SK-N-SH (cell line): ENCODE measurements around the gene LTBR. TPM values are rescaled to one million over a fixed set of nuclear protein-coding genes. Genes with fewer than 3 reads are reported as not detected.

Experiments
- CTCF ChIA-PET: fragments of 300-600, 350-600 bp; formaldehyde crosslinking; extraction: SDS; loops from one replicate; lab custom pipeline; 2021; lab: Yijun Ruan, JAX
- POLR2A ChIA-PET: fragments of 350-600 bp; sonication (Branson Sonifier 250); formaldehyde crosslinking; extraction: SDS; loops from one replicate; lab custom pipeline; 2020; ENCODE audit warnings: antibody characterized with exemption, inconsistent platforms; lab: Yijun Ruan, JAX
- DNase-seq: peaks from one replicate; pipeline ENCODE4 v3.0.0; 2012
- H2AFZ ChIP-seq: fragments of 200-600 bp; sonication (generic); 2 replicates; pipeline ENCODE4 v1.8.1; 2016; ENCODE audit warnings: antibody characterized with exemption, mild to moderate bottlenecking, low read depth
- H3F3A ChIP-seq: fragments of 200-600 bp; sonication (generic); replicated peaks from 2 replicates; pipeline ENCODE3; 2016; ENCODE audit warnings: antibody characterized with exemption, mild to moderate bottlenecking; ENCODE audit not compliant: insufficient read depth
- H3K27ac ChIP-seq, 2 experiments: fragments of 200-500 bp in 1 of 2; fragments of 200-600 bp in 1 of 2; sonication (Bioruptor generic) in 1 of 2; sonication (generic), shearing (Covaris generic) in 1 of 2; 2 replicates each; pipeline versions ENCODE4 v1.5.1 to v1.6.1; 2014 to 2016; ENCODE audit warnings: low read depth in 2 of 2, inconsistent platforms in 1 of 2, low read length in 1 of 2, mild to moderate bottlenecking in 1 of 2, mixed read lengths in 1 of 2
- H3K27me3 ChIP-seq: fragments of 200-600 bp; sonication (generic), shearing (Covaris generic); 2 replicates; pipeline ENCODE4 v1.6.1; 2016; ENCODE audit warnings: mixed run types; ENCODE audit not compliant: insufficient read depth
- H3K36me3 ChIP-seq, 2 experiments: fragments of 200-500 bp in 1 of 2; fragments of 200-600 bp in 1 of 2; sonication (Bioruptor generic) in 1 of 2; sonication (generic) in 1 of 2; replicated peaks in 1 of 2; 2 replicates each; pipeline versions ENCODE3 to v1.5.1; 2014 to 2016; ENCODE audit warnings: low read length in 1 of 2, mild to moderate bottlenecking in 1 of 2; ENCODE audit not compliant: insufficient read depth in 2 of 2, control insufficient read depth in 1 of 2
- H3K4me1 ChIP-seq, 2 experiments: fragments of 200-500 bp in 1 of 2; fragments of 200-600 bp in 1 of 2; sonication (Bioruptor generic) in 1 of 2; sonication (generic), shearing (Covaris generic) in 1 of 2; 2 replicates each; pipeline versions ENCODE4 v1.5.1 to v1.6.1; 2014 to 2016; ENCODE audit warnings: low read depth in 1 of 2, low read length in 1 of 2, mixed run types in 1 of 2; ENCODE audit not compliant: insufficient read depth in 2 of 2, control insufficient read depth in 1 of 2
- H3K4me2 ChIP-seq: fragments of 200-600 bp; sonication (generic), shearing (Covaris generic); 2 replicates; pipeline ENCODE4 v1.6.1; 2017; ENCODE audit warnings: mixed run types
- H3K4me3 ChIP-seq, 2 experiments: fragments of 200-500 bp in 1 of 2; fragments of 200-600 bp in 1 of 2; sonication (Bioruptor generic) in 1 of 2; sonication (generic), shearing (Covaris generic) in 1 of 2; 2 replicates each; pipeline versions ENCODE4 v1.5.1 to v1.8.1; 2014 to 2016; ENCODE audit warnings: low read depth in 2 of 2, inconsistent platforms in 1 of 2, low read length in 1 of 2, mild to moderate bottlenecking in 1 of 2, mixed read lengths in 1 of 2, moderate library complexity in 1 of 2
- H3K79me2 ChIP-seq: fragments of 200-600 bp; sonication (generic); 2 replicates; pipeline ENCODE4 v1.8.1; 2017; ENCODE audit warnings: mild to moderate bottlenecking; ENCODE audit not compliant: insufficient read depth
- H3K9ac ChIP-seq: fragments of 200-600 bp; sonication (generic); 2 replicates; pipeline ENCODE4 v1.6.1; 2017; ENCODE audit warnings: mixed run types
- H3K9me2 ChIP-seq: fragments of 200-600 bp; sonication (generic); 2 replicates; pipeline ENCODE4 v1.6.1; 2017; ENCODE audit warnings: mixed run types
- H3K9me3 ChIP-seq: fragments of 200-600 bp; sonication (generic); 2 replicates; pipeline ENCODE4 v1.6.1; 2017; ENCODE audit warnings: mixed run types, mild to moderate bottlenecking, moderate library complexity
- H4K20me1 ChIP-seq: fragments of 200-600 bp; sonication (generic); 2 replicates; pipeline ENCODE4 v1.6.1; 2017; ENCODE audit warnings: mild to moderate bottlenecking, mixed run types; ENCODE audit not compliant: insufficient read depth
- CHD2 ChIP-seq: fragments of 150-350 bp; IDR thresholded peaks from 2 replicates; pipeline ENCODE4 v1.6.1; 2018; ENCODE audit warnings: low read length; ENCODE audit not compliant: partially characterized antibody
- ELF1 ChIP-seq: IDR thresholded peaks from 2 replicates; pipeline ENCODE4 v1.4.0; 2012
- FOXJ3 ChIP-seq: sonication (generic); formaldehyde crosslinking; IDR thresholded peaks from 2 replicates; pipeline ENCODE4 v1.5.1; 2020; ENCODE audit warnings: mild to moderate bottlenecking, missing genetic modification reagents
- GABPA ChIP-seq: IDR thresholded peaks from 2 replicates; pipeline ENCODE4 v1.4.0; 2012; ENCODE audit warnings: low read depth, mild to moderate bottlenecking
- GATA2 ChIP-seq: sonication (generic); formaldehyde crosslinking; IDR thresholded peaks from 2 replicates; pipeline ENCODE4 v1.5.0; 2020; ENCODE audit warnings: mild to moderate bottlenecking, missing genetic modification reagents
- MXI1 ChIP-seq: IDR thresholded peaks from 2 replicates; pipeline ENCODE4 v1.6.1; 2012; ENCODE audit warnings: mild to moderate bottlenecking, low read depth, low read length, improper control_type of control experiment
- NRF1 ChIP-seq: IDR thresholded peaks from 2 replicates; pipeline ENCODE4 v1.6.1; 2012; ENCODE audit warnings: low read depth, mild to moderate bottlenecking, low read length
- POLR2AphosphoS5 ChIP-seq: IDR thresholded peaks from 2 replicates; pipeline ENCODE4 v1.6.1; 2012; ENCODE audit warnings: low read depth, low read length
- RAD21 ChIP-seq: IDR thresholded peaks from 2 replicates; pipeline ENCODE4 v1.6.1; 2012; ENCODE audit warnings: mild to moderate bottlenecking, low read length
- RFX5 ChIP-seq: IDR thresholded peaks from 2 replicates; pipeline ENCODE4 v1.6.1; 2012; ENCODE audit warnings: mild to moderate bottlenecking, improper control_type of control experiment, low read length
- SIN3A ChIP-seq: IDR thresholded peaks from 2 replicates; pipeline ENCODE4 v1.6.1; 2012; ENCODE audit warnings: low read depth, mild to moderate bottlenecking, low read length, moderate library complexity, borderline replicate concordance
- TAF1 ChIP-seq: IDR thresholded peaks from 2 replicates; pipeline ENCODE4 v1.6.1; 2012; ENCODE audit warnings: low read depth, mild to moderate bottlenecking, low read length, moderate library complexity, borderline replicate concordance
- TEAD4 ChIP-seq: IDR thresholded peaks from 2 replicates; pipeline ENCODE4 v1.4.0; 2012; ENCODE audit warnings: mild to moderate bottlenecking, borderline replicate concordance; ENCODE audit not compliant: insufficient read depth
- USF1 ChIP-seq: IDR thresholded peaks from 2 replicates; pipeline ENCODE4 v1.4.0; 2012; ENCODE audit warnings: low read depth, borderline replicate concordance
- YY1 ChIP-seq: IDR thresholded peaks from 2 replicates; pipeline ENCODE4 v1.4.0; 2012; ENCODE audit warnings: low read depth, mild to moderate bottlenecking
- ZBTB33 ChIP-seq: IDR thresholded peaks from 2 replicates; pipeline ENCODE4 v1.4.0; 2012; ENCODE audit warnings: low read depth, borderline replicate concordance
- whole genome bisulfite sequencing: methylation state at CpG from one replicate; pipeline ENCODE4 v1.1.6; 2017; ENCODE audit warnings: low lambda C conversion rate; 5-methylcytosine and 5-hydroxymethylcytosine counted together
- polyA plus RNA-seq, 3 experiments: library from polyadenylated mRNA; depleted of rRNA; stranded (reverse); fragments of >200 nt; gene quantifications; 2 replicates each; pipeline ENCODE4 v1.2.3, GENCODE V29; 2012
- TF ChIP-seq, protein P1 (sequence below): fragments of 150-350 bp; IDR thresholded peaks from 2 replicates; pipeline ENCODE4 v1.6.1; 2016; ENCODE audit warnings: mild to moderate bottlenecking, low read depth, low read length
- TF ChIP-seq, protein P2 (sequence below): IDR thresholded peaks from 2 replicates; pipeline ENCODE4 v1.4.0; 2012; ENCODE audit warnings: low read depth

LTBR gene
- polyA plus RNA-seq, 1 of the 3 experiments (the other 2 are of a cell fraction): 0.12 TPM

DNA sequence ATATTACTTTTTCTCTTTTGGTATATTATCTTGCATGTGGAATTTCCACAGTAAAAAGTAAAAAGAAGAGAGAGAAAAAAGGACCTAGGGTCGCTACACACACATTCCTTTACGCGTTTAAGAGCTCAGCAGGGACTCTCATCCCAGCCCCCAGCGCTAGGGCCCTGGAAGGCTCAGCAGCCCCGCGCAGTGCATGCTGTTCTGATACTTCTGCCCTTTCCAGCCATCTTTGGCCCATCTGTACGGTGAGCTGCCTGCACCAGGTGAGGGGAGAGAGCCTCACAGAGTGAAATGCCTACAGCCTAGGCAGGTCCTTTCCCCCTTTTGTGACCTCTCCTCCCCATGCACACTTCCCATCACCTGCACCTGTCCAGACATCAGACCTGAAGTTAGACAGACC lies 1.6 kb upstream of the LTBR start (continued):
- TF ChIP-seq TAF1 (no peak), TEAD4 (no peak)

GRCh38 chr12:6382982-6383381 lies 980 bp upstream of the LTBR start:
- Histone ChIP-seq H4K20me1 (no peaks in the 10 kb centered on the region), H3K4me2 (no peak overlapping the region), H3K79me2 (no peaks in the 10 kb centered on the region), H3F3A (no peaks in the 10 kb centered on the region), H3K4me3 (no peak overlapping the region), H3K4me1 (no peaks in the 10 kb centered on the region; a peak in 1 of 4 replicates), H3K9ac (no peak overlapping the region), H3K9me2 (no peaks in the 10 kb centered on the region), H3K9me3 (no peaks in the 10 kb centered on the region), H3K36me3 (no peaks in the 10 kb centered on the region), H3K27me3 (no peaks in the 10 kb centered on the region), H3K27ac (no peak overlapping the region), H2AFZ (no peak overlapping the region)
- TF ChIP-seq, protein P1, sequence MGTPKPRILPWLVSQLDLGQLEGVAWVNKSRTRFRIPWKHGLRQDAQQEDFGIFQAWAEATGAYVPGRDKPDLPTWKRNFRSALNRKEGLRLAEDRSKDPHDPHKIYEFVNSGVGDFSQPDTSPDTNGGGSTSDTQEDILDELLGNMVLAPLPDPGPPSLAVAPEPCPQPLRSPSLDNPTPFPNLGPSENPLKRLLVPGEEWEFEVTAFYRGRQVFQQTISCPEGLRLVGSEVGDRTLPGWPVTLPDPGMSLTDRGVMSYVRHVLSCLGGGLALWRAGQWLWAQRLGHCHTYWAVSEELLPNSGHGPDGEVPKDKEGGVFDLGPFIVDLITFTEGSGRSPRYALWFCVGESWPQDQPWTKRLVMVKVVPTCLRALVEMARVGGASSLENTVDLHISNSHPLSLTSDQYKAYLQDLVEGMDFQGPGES: no peak
- TF ChIP-seq, protein P2, sequence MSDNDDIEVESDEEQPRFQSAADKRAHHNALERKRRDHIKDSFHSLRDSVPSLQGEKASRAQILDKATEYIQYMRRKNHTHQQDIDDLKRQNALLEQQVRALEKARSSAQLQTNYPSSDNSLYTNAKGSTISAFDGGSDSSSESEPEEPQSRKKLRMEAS: no peak
- TF ChIP-seq RFX5 (no peak), FOXJ3 (no peak), POLR2AphosphoS5 (no peak), GATA2 (CRISPR knock-in tag) (no peak), USF1 (no peak), NRF1 (no peak), ELF1 (no peak), YY1 (no peak), RAD21 (no peak), SIN3A (no peak), GABPA (no peak), TEAD4 (no peak), MXI1 (no peak), ZBTB33 (no peak), CHD2 (no peak)
- ChIA-PET CTCF (no interaction called here), POLR2A (no interaction called here)
- DNase-seq: no peak
- 79% methylated on average over 6 of the region's 6 CpGs for WGBS
